Tibial nerve (tissue), 4 donors: ENCODE data around the gene MPG. TPM values are rescaled to one million over a fixed set of nuclear protein-coding genes. Genes with fewer than 3 reads are reported as not detected.
A peak's percentile ranks its signal among the peaks of the same experiment; 100 is the strongest.

Experiments
- DNase-seq, 2 donors: peaks; one replicate each; pipeline ENCODE4 v3.0.0-alpha.2; 2019; ENCODE audit warnings: low spot score in 2 of 2
- H3K27ac ChIP-seq, 4 donors: fragments of 200-600 bp; sonication (generic) in 3 of 4; one replicate each; pipeline ENCODE4 v1.5.1; 2017 to 2019; ENCODE audit warnings: mild to moderate bottlenecking in 1 of 4
- H3K27me3 ChIP-seq, 2 donors: fragments of 200-600 bp; sonication (generic) in 1 of 2; one replicate each; pipeline versions ENCODE4 v1.5.1 to v1.6.0; 2017 to 2019
- H3K36me3 ChIP-seq, 3 donors: fragments of 200-600 bp; sonication (generic); one replicate each; pipeline ENCODE4 v1.5.1; 2018 to 2019
- H3K4me1 ChIP-seq, 4 donors: fragments of 200-600 bp; sonication (generic) in 3 of 4; one replicate each; pipeline ENCODE4 v1.5.1; 2017 to 2019
- H3K4me3 ChIP-seq, 4 donors: fragments of 200-600 bp; sonication (generic) in 3 of 4; one replicate each; pipeline ENCODE4 v1.5.1; 2017 to 2019; ENCODE audit warnings: mild to moderate bottlenecking in 1 of 4, moderate library complexity in 1 of 4
- H3K9me3 ChIP-seq, 4 donors: fragments of 200-600 bp; sonication (generic) in 3 of 4; one replicate each; pipeline ENCODE4 v1.5.1; 2017 to 2019
- EP300 ChIP-seq, 2 donors: sonication (generic); formaldehyde crosslinking; IDR thresholded peaks; one replicate each; pipeline ENCODE4 v1.6.1; 2017; ENCODE audit warnings: antibody characterized with exemption in 2 of 2, mild to moderate bottlenecking in 1 of 2
- POLR2A ChIP-seq, 2 donors: fragments of 450-650 bp; IDR thresholded peaks; one replicate each; pipeline ENCODE4 v1.6.1; 2017; ENCODE audit warnings: antibody characterized with exemption in 2 of 2, mild to moderate bottlenecking in 2 of 2, moderate library complexity in 2 of 2
- WGBS, 2 donors: methylation state at CpG; one replicate each; pipeline ENCODE4 v1.1.5; 2018; 5-methylcytosine and 5-hydroxymethylcytosine counted together
- total RNA-seq, 4 donors: library from RNA; depleted of rRNA; stranded (reverse); fragments of >200 nt; gene quantifications; one replicate each; pipeline ENCODE4 v1.1.0, GENCODE V29; 2016
- TF ChIP-seq, protein P1 (sequence below), 5 experiments: fragments of 200-600 bp in 3 of 5; fragments of 450-650 bp in 2 of 5; sonication (generic) in 3 of 5; IDR thresholded peaks; one replicate each; pipeline ENCODE4 v1.5.1; 2016 to 2019; ENCODE audit warnings: antibody characterized with exemption in 5 of 5, mild to moderate bottlenecking in 3 of 5, moderate library complexity in 2 of 5

Gene MPG
- total RNA-seq, 4 donors from 2014 or later: 74.3 to 190 (median 115) TPM

DNA sequence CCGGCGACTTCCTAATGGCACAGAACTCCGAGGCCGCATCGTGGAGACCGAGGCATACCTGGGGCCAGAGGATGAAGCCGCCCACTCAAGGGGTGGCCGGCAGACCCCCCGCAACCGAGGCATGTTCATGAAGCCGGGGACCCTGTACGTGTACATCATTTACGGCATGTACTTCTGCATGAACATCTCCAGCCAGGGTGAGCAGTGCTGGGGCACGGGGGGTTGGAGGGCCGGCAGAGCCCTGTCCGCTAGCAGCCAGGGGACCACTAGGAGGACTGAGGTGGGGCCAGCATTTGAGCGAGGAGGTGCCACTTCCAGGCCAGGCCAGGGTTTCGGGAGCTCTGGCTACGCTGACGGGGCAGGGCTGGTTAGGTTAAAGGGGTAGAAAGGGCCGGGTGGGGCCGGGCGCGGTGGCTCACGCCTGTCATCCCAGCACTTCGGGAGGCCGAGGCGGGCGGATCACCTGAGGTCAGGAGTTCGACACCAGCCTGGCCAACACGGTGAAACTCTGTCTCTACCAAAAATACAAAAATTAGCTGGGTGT, 5.1 kb downstream of the MPG start:
- DNase-seq: no peak
- Histone ChIP-seq H3K27ac (peak overlapping the region in 3 of 4 donors; percentile 43 to 85 (median 65)), H3K36me3 (peaks cover 0 to 70% (median 8%) of the 10 kb centered on the region in 3 donors), H3K27me3 (no peaks in the 10 kb centered on the region), H3K9me3 (no peaks in the 10 kb centered on the region), H3K4me1 (peaks cover 0 to 70% (median 39%) of the 10 kb centered on the region in 4 donors), H3K4me3 (no peak overlapping the region)
- no peak for TF ChIP-seq POLR2A (IDR thresholded peaks at IDR 0.05)
- TF ChIP-seq EP300 (IDR thresholded peaks at IDR 0.05): no peak
- TF ChIP-seq, protein P1, sequence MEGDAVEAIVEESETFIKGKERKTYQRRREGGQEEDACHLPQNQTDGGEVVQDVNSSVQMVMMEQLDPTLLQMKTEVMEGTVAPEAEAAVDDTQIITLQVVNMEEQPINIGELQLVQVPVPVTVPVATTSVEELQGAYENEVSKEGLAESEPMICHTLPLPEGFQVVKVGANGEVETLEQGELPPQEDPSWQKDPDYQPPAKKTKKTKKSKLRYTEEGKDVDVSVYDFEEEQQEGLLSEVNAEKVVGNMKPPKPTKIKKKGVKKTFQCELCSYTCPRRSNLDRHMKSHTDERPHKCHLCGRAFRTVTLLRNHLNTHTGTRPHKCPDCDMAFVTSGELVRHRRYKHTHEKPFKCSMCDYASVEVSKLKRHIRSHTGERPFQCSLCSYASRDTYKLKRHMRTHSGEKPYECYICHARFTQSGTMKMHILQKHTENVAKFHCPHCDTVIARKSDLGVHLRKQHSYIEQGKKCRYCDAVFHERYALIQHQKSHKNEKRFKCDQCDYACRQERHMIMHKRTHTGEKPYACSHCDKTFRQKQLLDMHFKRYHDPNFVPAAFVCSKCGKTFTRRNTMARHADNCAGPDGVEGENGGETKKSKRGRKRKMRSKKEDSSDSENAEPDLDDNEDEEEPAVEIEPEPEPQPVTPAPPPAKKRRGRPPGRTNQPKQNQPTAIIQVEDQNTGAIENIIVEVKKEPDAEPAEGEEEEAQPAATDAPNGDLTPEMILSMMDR (IDR thresholded peaks at IDR 0.05): no peak
- WGBS, 2 donors: 91 to 93% methylated on average over 29 to 31 of the region's 31 CpGs

DNA sequence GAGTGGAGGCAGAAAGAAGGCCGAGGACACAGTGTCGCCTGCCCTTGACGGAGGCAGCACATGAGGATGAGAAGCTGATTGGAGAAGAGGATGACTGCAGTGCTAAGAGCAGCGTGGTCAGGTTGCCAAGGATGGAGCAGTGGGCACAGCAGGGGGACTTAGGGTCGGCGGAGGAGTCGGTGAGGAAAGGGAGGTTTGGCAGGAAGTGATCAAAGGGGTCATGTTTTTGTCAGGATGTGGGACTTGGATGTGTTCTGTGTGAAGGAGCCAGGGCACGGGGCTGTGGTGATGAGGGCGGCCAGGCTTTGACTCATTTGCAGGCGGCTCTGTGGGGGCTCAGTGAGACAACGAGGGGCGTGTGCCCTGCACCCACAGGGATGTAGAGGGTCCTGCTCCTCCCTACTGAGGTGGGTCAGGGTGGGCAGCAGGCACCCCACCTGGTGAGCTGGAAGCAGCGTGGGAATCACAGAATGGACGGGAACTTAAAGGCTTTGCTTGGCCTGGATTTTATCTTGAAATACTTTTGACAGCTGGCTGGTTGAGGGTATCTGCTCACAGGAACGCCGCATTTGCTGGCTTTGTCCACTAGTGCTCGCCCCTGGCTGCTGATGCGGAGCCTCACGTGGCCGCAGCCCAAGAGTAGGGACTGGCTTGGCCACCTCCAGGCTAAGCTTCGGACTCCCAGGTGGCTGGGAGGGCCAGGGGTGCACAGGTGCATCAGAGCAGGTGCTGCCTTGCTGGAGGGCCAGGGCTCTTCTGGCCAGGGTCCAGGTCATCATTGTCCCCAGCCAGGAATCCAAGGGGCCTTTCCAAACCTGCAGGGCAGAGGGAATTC, 6.0 kb downstream of the MPG start:
- no peak for DNase-seq

DNA sequence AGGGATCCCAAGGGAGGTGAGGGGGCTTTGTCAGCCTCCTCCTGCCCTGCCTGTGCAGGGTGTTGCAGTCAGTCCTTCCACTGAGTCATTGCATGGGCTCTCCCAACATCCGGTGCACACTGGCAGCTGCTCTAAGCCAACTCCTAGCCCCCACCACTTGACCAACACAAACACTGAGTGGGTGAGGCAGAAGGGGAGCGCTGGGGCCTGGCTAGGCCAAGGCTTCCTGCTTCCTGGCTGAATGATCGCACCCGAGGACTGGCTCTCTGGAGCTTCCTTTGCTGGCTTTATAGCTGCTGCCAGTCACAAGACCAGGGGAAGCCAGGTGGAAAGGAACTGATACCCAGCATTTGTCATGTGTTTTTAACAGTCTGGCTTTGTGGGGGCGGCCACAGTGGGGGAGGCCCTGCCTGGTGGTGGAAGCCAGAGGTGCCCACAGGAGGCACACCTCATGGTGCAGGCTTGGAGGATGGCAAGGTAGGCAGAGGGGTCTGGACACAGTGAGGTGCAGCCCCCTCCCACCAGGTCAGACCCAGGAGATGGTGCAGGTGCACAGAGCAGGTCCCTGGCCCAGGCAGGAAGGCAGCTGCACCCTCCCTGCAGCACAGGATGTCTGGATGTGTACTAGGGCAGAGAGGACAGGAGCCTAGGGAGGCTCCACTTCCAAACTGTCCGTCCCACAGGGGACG, 6.8 kb downstream of the MPG start:
- TF ChIP-seq EP300 (IDR thresholded peaks at IDR 0.05): peak in 1 of 2 donors; percentile 81
- TF ChIP-seq, protein P1 (IDR thresholded peaks at IDR 0.05): no peak
- DNase-seq: peak in 1 of 2 donors; percentile 36
- peaks cover 0 to 81% (median 22%) of the 10 kb centered on the region in 3 donors for H3K36me3 ChIP-seq
- no peaks in the 10 kb centered on the region for H3K27me3 ChIP-seq
- no peak overlapping the region for H3K4me3 ChIP-seq
- WGBS, 2 donors: 20 to 26% methylated on average over 4 to 6 of the region's 7 CpGs
- H3K27ac ChIP-seq: peak overlapping the region; percentile 14 to 85 (median 74)
- no peaks in the 10 kb centered on the region for H3K9me3 ChIP-seq
- peaks cover 0 to 59% (median 28%) of the 10 kb centered on the region in 4 donors for H3K4me1 ChIP-seq

More for the DNA sequence above, 6.0 kb downstream of the MPG start:
- TF ChIP-seq EP300 (IDR thresholded peaks at IDR 0.05): no peak
- TF ChIP-seq POLR2A (IDR thresholded peaks at IDR 0.05): no peak
- TF ChIP-seq, protein P1 (IDR thresholded peaks at IDR 0.05): no peak
- Histone ChIP-seq H3K36me3 (peaks cover 0 to 78% (median 14%) of the 10 kb centered on the region in 3 donors), H3K9me3 (no peaks in the 10 kb centered on the region), H3K4me3 (no peak overlapping the region), H3K4me1 (peaks cover 0 to 64% (median 34%) of the 10 kb centered on the region in 4 donors), H3K27me3 (no peaks in the 10 kb centered on the region), H3K27ac (peak overlapping the region; percentile 14 to 85 (median 74))
- WGBS, 2 donors: 44 to 51% methylated on average over 21 of the region's 21 CpGs

DNA sequence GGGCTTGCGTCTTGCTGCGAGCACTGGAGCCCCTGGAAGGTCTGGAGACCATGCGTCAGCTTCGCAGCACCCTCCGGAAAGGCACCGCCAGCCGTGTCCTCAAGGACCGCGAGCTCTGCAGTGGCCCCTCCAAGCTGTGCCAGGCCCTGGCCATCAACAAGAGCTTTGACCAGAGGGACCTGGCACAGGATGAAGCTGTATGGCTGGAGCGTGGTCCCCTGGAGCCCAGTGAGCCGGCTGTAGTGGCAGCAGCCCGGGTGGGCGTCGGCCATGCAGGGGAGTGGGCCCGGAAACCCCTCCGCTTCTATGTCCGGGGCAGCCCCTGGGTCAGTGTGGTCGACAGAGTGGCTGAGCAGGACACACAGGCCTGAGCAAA, 7.4 kb downstream of the MPG start:
- H3K27ac ChIP-seq: peak overlapping the region; percentile 14 to 85 (median 74)

More for the DNA sequence above, 7.4 kb downstream of the MPG start:
- DNase-seq: no peak
- no peak overlapping the region for H3K4me3 ChIP-seq
- peaks cover 0 to 81% (median 22%) of the 10 kb centered on the region in 3 donors for H3K36me3 ChIP-seq
- 68 to 72% methylated on average over 14 to 17 of the region's 18 CpGs for WGBS, 2 donors
- TF ChIP-seq EP300 (IDR thresholded peaks at IDR 0.05) (no peak), POLR2A (IDR thresholded peaks at IDR 0.05) (no peak)
- TF ChIP-seq, protein P1 (IDR thresholded peaks at IDR 0.05): no peak
- H3K9me3 ChIP-seq: no peaks in the 10 kb centered on the region
- peaks cover 0 to 60% (median 29%) of the 10 kb centered on the region in 4 donors for H3K4me1 ChIP-seq
- H3K27me3 ChIP-seq: no peaks in the 10 kb centered on the region
